ENCODE measurements around the gene LZIC. TPM values are rescaled to one million over a fixed set of nuclear protein-coding genes. Genes with fewer than 3 reads are reported as not detected.

LZIC gene
- total and polyA plus RNA-seq, 2 donors, result 26.0 to 41.2 TPM

DNA sequence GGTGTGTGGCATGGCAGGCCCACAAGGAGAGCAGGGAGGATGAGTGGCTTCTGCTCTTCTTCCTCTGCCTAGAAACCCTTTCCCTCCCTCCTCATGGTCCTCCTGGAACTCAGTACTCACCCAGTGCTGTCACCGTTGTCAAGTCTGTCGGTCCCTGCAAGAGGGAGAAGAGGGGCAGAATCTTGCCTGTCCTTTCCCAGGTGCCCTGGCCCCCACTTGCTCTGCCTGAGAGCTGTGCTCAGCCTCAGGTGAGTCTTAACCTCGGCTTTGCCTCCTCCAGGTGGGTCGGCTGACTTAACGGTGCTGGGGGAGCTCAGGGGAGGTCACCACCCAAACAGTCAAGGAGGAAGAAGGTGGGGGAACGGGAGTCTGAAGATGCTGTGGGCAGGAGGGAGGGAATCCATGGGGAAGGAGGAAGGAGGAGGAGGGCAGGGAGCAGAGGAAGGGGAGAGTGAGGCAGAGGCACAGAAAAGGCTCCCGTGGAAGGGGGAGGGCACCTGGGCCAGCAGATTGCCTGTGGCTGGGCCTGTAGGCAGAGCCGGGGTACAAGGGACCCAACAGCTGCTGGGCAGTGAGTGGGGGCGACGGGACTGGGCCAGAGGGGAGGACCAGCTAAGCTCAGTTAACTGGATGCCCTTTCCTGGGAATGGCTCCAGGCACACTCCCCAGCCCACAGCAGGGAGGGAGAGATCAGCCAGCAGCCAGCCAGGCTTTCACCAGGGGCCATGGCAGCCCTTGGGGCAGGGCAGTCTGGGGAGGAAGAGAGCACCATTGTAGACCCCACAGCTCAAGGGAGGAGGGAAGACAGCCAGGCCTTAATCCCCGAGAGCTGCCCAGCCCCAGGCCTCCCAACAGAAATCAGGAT is 59.4 kb downstream of the LZIC start:
- Histone ChIP-seq H3K27ac (ENCODE audit: low read depth in 1 of 2, low read length in 1 of 2) (no peak overlapping the region), H3K36me3 (ENCODE audit: control insufficient read depth in 2 of 2, insufficient read depth in 2 of 2, low read length in 1 of 2) (peaks cover 2 to 11% of the 10 kb centered on the region in 2 donors), H3K4me3 (ENCODE audit: low read length in 2 of 2) (no peak overlapping the region), H3K9me3 (ENCODE audit: control insufficient read depth in 2 of 2, insufficient read depth in 1 of 2, low read length in 1 of 2) (no peaks in the 10 kb centered on the region), H3K27me3 (ENCODE audit: control insufficient read depth in 2 of 2, insufficient read depth in 1 of 2, low read length in 1 of 2) (no peaks in the 10 kb centered on the region), H3K4me1 (ENCODE audit: control insufficient read depth in 2 of 2, insufficient read depth in 2 of 2, low read length in 2 of 2) (peaks cover 0 to 18% of the 10 kb centered on the region in 2 donors)
- no peak for DNase-seq (ENCODE audit: low read depth in 6 of 9, low spot score in 9 of 9)
- 92% methylated on average over 11 of the region's 11 CpGs for WGBS

DNA sequence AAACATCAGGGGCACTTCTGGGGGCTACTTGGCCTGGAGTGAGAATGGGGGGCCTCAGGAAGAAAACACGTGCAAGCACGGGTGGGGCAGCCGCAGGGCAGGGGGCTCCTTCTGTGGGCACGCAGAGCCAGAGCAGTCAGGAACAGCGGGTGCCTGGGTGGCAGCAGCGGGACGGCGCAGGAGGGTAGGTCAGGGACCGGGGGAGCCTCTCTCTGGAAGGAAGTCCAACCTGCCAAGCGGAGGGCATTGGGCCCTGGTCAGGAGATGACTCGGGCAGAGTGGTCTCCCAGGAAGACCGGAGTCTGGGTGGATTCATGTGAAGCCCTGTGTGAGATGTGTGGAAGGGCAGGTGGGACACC is 60.3 kb downstream of the LZIC start:
- WGBS, result 92% methylated on average over 12 of the region's 12 CpGs
- H3K4me3 ChIP-seq (ENCODE audit: low read length in 2 of 2), result no peak overlapping the region
- H3K27me3 ChIP-seq (ENCODE audit: control insufficient read depth in 2 of 2, insufficient read depth in 1 of 2, low read length in 1 of 2), result no peaks in the 10 kb centered on the region
- H3K36me3 ChIP-seq (ENCODE audit: control insufficient read depth in 2 of 2, insufficient read depth in 2 of 2, low read length in 1 of 2), result peaks cover 2 to 8% of the 10 kb centered on the region in 2 donors
- H3K27ac ChIP-seq (ENCODE audit: low read depth in 1 of 2, low read length in 1 of 2), result no peak overlapping the region
- peaks cover 0 to 15% of the 10 kb centered on the region in 2 donors for H3K4me1 ChIP-seq (ENCODE audit: control insufficient read depth in 2 of 2, insufficient read depth in 2 of 2, low read length in 2 of 2)
- no peak for DNase-seq (ENCODE audit: low read depth in 6 of 9, low spot score in 9 of 9)
- H3K9me3 ChIP-seq (ENCODE audit: control insufficient read depth in 2 of 2, insufficient read depth in 1 of 2, low read length in 1 of 2), result no peaks in the 10 kb centered on the region

- no peaks in the 10 kb centered on the region for H3K9me3 ChIP-seq (ENCODE audit: control insufficient read depth in 2 of 2, insufficient read depth in 1 of 2, low read length in 1 of 2)
- H3K4me1 ChIP-seq (ENCODE audit: control insufficient read depth in 2 of 2, insufficient read depth in 2 of 2, low read length in 2 of 2), result peaks cover 0 to 15% of the 10 kb centered on the region in 2 donors
- no peak overlapping the region for H3K4me3 ChIP-seq (ENCODE audit: low read length in 2 of 2)
- H3K36me3 ChIP-seq (ENCODE audit: control insufficient read depth in 2 of 2, insufficient read depth in 2 of 2, low read length in 1 of 2), result peaks cover 2 to 8% of the 10 kb centered on the region in 2 donors
- H3K27me3 ChIP-seq (ENCODE audit: control insufficient read depth in 2 of 2, insufficient read depth in 1 of 2, low read length in 1 of 2), result no peaks in the 10 kb centered on the region
- H3K27ac ChIP-seq (ENCODE audit: low read depth in 1 of 2, low read length in 1 of 2), result peak overlapping the region in 1 of 2 donors; percentile 8
- WGBS, result 61% methylated on average over 12 of the region's 12 CpGs
- no peak for DNase-seq (ENCODE audit: low read depth in 6 of 9, low spot score in 9 of 9)
Observed at GRCh38 chr1:9882296-9882944, 60.8 kb downstream of the LZIC start.

GRCh38 chr1:9881838-9882249 is 61.3 kb downstream of the LZIC start:
- Histone ChIP-seq H3K27me3 (ENCODE audit: control insufficient read depth in 2 of 2, insufficient read depth in 1 of 2, low read length in 1 of 2) (no peaks in the 10 kb centered on the region), H3K4me3 (ENCODE audit: low read length in 2 of 2) (no peak overlapping the region), H3K36me3 (ENCODE audit: control insufficient read depth in 2 of 2, insufficient read depth in 2 of 2, low read length in 1 of 2) (peaks cover 2 to 8% of the 10 kb centered on the region in 2 donors), H3K27ac (ENCODE audit: low read depth in 1 of 2, low read length in 1 of 2) (no peak overlapping the region), H3K9me3 (ENCODE audit: control insufficient read depth in 2 of 2, insufficient read depth in 1 of 2, low read length in 1 of 2) (no peaks in the 10 kb centered on the region), H3K4me1 (ENCODE audit: control insufficient read depth in 2 of 2, insufficient read depth in 2 of 2, low read length in 2 of 2) (peaks cover 0 to 15% of the 10 kb centered on the region in 2 donors)
- no peak for DNase-seq (ENCODE audit: low read depth in 6 of 9, low spot score in 9 of 9)
- WGBS, result 75% methylated on average over 2 of the region's 2 CpGs

Other genes with a start within 250 kb of the LZIC start
- 27.0 TPM for gene CLSTN1, start 119.4 kb downstream of the LZIC start, total RNA-seq
- gene CLSTN1, start 119.4 kb downstream of the LZIC start, polyA plus RNA-seq, result 63.1 TPM
- 18.5 TPM for gene CTNNBIP1, start 33.1 kb downstream of the LZIC start, total RNA-seq
- 16.7 TPM for gene CTNNBIP1, start 33.1 kb downstream of the LZIC start, polyA plus RNA-seq
- 9.3 TPM for gene NMNAT1, start 84 bp upstream of the LZIC start, total RNA-seq
- 7.0 TPM for gene NMNAT1, start 84 bp upstream of the LZIC start, polyA plus RNA-seq
- gene RBP7, start 53.8 kb upstream of the LZIC start, total RNA-seq, result 4.2 TPM
- gene RBP7, start 53.8 kb upstream of the LZIC start, polyA plus RNA-seq, result 91.0 TPM
- gene UBE4B, start 89.6 kb upstream of the LZIC start, total RNA-seq, result 16.3 TPM
- gene UBE4B, start 89.6 kb upstream of the LZIC start, polyA plus RNA-seq, result 20.5 TPM